ENCODE measurements around the gene STAT5B. TPM values are rescaled to one million over a fixed set of nuclear protein-coding genes. Genes with fewer than 3 reads are reported as not detected.

The STAT5B gene
- total and polyA plus RNA-seq, 2 of the 13 experiments (the other 11 are each of a cell fraction or from before 2014, with no cell fraction given) = 21.0 to 42.8 TPM

GRCh38 chr17:42180411-42180921 is 95.7 kb downstream of the STAT5B start (continued):
- TF ChIP-seq ZNF160 (CRISPR knock-in tag; IDR thresholded peaks at IDR 0.05) (0 out of 2 replicates have a peak, but pooled peaks have one; percentile 12), HOXD1 (CRISPR knock-in tag; IDR thresholded peaks at IDR 0.05) (no peak), HNRNPLL (IDR thresholded peaks at IDR 0.05; ENCODE audit: low read depth, low read length, poor library complexity, severe bottlenecking) (no peak), GABPA (IDR thresholded peaks at IDR 0.05; ENCODE audit: low read depth, low read length) (no peak), GABPA (CRISPR knock-in tag; IDR thresholded peaks at IDR 0.05; ENCODE audit: low read depth) (no peak), ZNF329 (CRISPR knock-in tag; IDR thresholded peaks at IDR 0.05; ENCODE audit: low read depth) (no peak), FOXK1 (CRISPR knock-in tag; IDR thresholded peaks at IDR 0.05; ENCODE audit: borderline replicate concordance, low read depth) (no peak), ZNF776 (CRISPR knock-in tag; IDR thresholded peaks at IDR 0.05) (no peak), AKAP8 (CRISPR knock-in tag; IDR thresholded peaks at IDR 0.05) (no peak), RCOR2 (CRISPR knock-in tag; IDR thresholded peaks at IDR 0.05) (no peak), MEIS1 (CRISPR knock-in tag; IDR thresholded peaks at IDR 0.05; ENCODE audit: borderline replicate concordance) (0 out of 2 replicates have a peak, but pooled peaks have one; percentile 6), FOXA3 (CRISPR knock-in tag; IDR thresholded peaks at IDR 0.05) (no peak), ARNT2 (CRISPR knock-in tag; IDR thresholded peaks at IDR 0.05; ENCODE audit: low read depth) (peak; percentile 0; the same call in 1 of the 2 replicates), ZNF3 (CRISPR knock-in tag; IDR thresholded peaks at IDR 0.05) (no peak), PCBP2 (optimal IDR thresholded peaks at IDR 0.05; ENCODE audit: low read depth, low read length, poor library complexity, severe bottlenecking) (no peak), ZBTB10 (CRISPR knock-in tag; IDR thresholded peaks at IDR 0.05; ENCODE audit: borderline replicate concordance) (no peak), MYNN (CRISPR knock-in tag; IDR thresholded peaks at IDR 0.05; ENCODE audit: low read depth) (no peak), ZNF646 (CRISPR knock-in tag; IDR thresholded peaks at IDR 0.05) (no peak), ZNF24 (IDR thresholded peaks at IDR 0.05) (no peak), U2AF2 (IDR thresholded peaks at IDR 0.05; ENCODE audit: low read depth, low read length) (no peak), MXD4 (CRISPR knock-in tag; IDR thresholded peaks at IDR 0.05) (no peak), ZNF766 (CRISPR knock-in tag; IDR thresholded peaks at IDR 0.05; ENCODE audit: borderline replicate concordance) (0 out of 2 replicates have a peak, but pooled peaks have one; percentile 17), GLI4 (CRISPR knock-in tag; IDR thresholded peaks at IDR 0.05; ENCODE audit: borderline replicate concordance) (no peak), YEATS4 (CRISPR knock-in tag; IDR thresholded peaks at IDR 0.05; ENCODE audit: borderline replicate concordance) (no peak)
